Transverse colon (tissue), 4 donors: ENCODE data around the gene TRMO. TPM values are rescaled to one million over a fixed set of nuclear protein-coding genes. Genes with fewer than 3 reads are reported as not detected.

ENCODE experiments used
- DNase-seq: peaks from one replicate; pipeline ENCODE4 v3.0.0-alpha.2; 2019
- H3K27ac ChIP-seq, 4 donors: fragments of 200-600 bp; sonication (generic); 2 replicates each; pipeline ENCODE4 v1.5.1; 2016 to 2018; ENCODE audit warnings: inconsistent platforms in 4 of 4
- H3K27me3 ChIP-seq: fragments of 200-600 bp; sonication (generic); 2 replicates; pipeline ENCODE4 v1.5.1; 2017; ENCODE audit warnings: inconsistent platforms
- H3K36me3 ChIP-seq, 4 donors: fragments of 200-600 bp; sonication (generic); 2 replicates each; pipeline ENCODE4 v1.5.1; 2017 to 2019; ENCODE audit warnings: inconsistent platforms in 4 of 4
- H3K4me1 ChIP-seq, 4 donors: fragments of 200-600 bp; sonication (generic); 2 replicates each; pipeline ENCODE4 v1.5.1; 2017 to 2020; ENCODE audit warnings: inconsistent platforms in 4 of 4
- H3K4me3 ChIP-seq, 4 donors: fragments of 200-600 bp; sonication (generic); 1 replicate in 1 of 4; 2 replicates in 3 of 4; pipeline versions ENCODE4 v1.5.1 to v1.6.1; 2017 to 2019; ENCODE audit warnings: inconsistent platforms in 4 of 4
- H3K9me3 ChIP-seq, 2 donors: fragments of 200-600 bp; sonication (generic); 2 replicates each; pipeline ENCODE4 v1.5.1; 2017 to 2019; ENCODE audit warnings: inconsistent platforms in 2 of 2
- CTCF ChIP-seq, 5 experiments: fragments of 200-600 bp in 3 of 5; fragments of 450-650 bp in 2 of 5; sonication (generic) in 3 of 5; IDR thresholded peaks; 1 replicate in 2 of 5; 2 replicates in 3 of 5; pipeline ENCODE4 v1.5.1; 2016 to 2017; ENCODE audit warnings: antibody characterized with exemption in 5 of 5, inconsistent platforms in 3 of 5, mild to moderate bottlenecking in 2 of 5, moderate library complexity in 1 of 5
- EP300 ChIP-seq: sonication (generic); formaldehyde crosslinking; IDR thresholded peaks from one replicate; pipeline ENCODE4 v1.6.1; 2017; ENCODE audit warnings: antibody characterized with exemption, low read depth
- POLR2A ChIP-seq: fragments of 450-650 bp; IDR thresholded peaks from one replicate; pipeline ENCODE4 v1.6.1; 2016; ENCODE audit warnings: antibody characterized with exemption, mild to moderate bottlenecking, moderate library complexity
- POLR2AphosphoS5 ChIP-seq, 3 donors: sonication (generic); formaldehyde crosslinking; IDR thresholded peaks; one replicate each; pipeline ENCODE4 v1.6.1; 2016; ENCODE audit warnings: antibody characterized with exemption in 3 of 3
- WGBS, 2 donors: methylation state at CpG; one replicate each; pipeline ENCODE4 v1.1.5; 2018; ENCODE audit warnings: low coverage in 1 of 2; 5-methylcytosine and 5-hydroxymethylcytosine counted together
- in situ Hi-C, 4 donors: fragments of 200-750 bp; cut with MboI; loops; one replicate each; pipeline versions ENCODE4 v1.15.0 to v1.15.1; 2017; ENCODE audit warnings: low sequenced_read_pairs in 3 of 4, low pct_ligation_motif_present in 1 of 4, low pct_unique_long_range_greater_than_20kb in 1 of 4
- intact Hi-C: fragments of 100-400 bp; cut with DNase I; formaldehyde crosslinking; loops from one replicate; pipeline ENCODE4 v1.15.1; 2023; ENCODE audit warnings: low total_unique reads
- total RNA-seq, 4 donors: library from RNA; depleted of rRNA; stranded (reverse); fragments of >200 nt; gene quantifications; one replicate each; pipeline ENCODE4 v1.1.0, GENCODE V29; 2016

TRMO gene
- total RNA-seq, 4 donors from 2014 or later = 25.6 to 37.8 (median 31.1) TPM

GRCh38 chr9:97941323-97941722, 19.0 kb upstream of the TRMO start:
- no peaks in the 10 kb centered on the region for H3K36me3 ChIP-seq
- intact Hi-C loops (no loop called here), in situ Hi-C loops (no loop called here)
- no peaks in the 10 kb centered on the region for H3K9me3 ChIP-seq
- TF ChIP-seq POLR2A (no peak), CTCF (IDR thresholded peaks at IDR 0.05) (no peak), EP300 (no peak), POLR2AphosphoS5 (IDR thresholded peaks at IDR 0.05) (no peak)
- no peak overlapping the region for H3K4me3 ChIP-seq
- peaks cover 28% of the 10 kb centered on the region for H3K27me3 ChIP-seq
- 80 to 84% methylated on average over 1 of the region's 1 CpG for WGBS, 2 donors
- no peak for DNase-seq
- no peaks in the 10 kb centered on the region for H3K4me1 ChIP-seq
- no peak overlapping the region for H3K27ac ChIP-seq

GRCh38 chr9:97940741-97941140, 18.4 kb upstream of the TRMO start:
- H3K4me1 ChIP-seq = no peaks in the 10 kb centered on the region

GRCh38 chr9:97940233-97940632, 17.9 kb upstream of the TRMO start:
- intact Hi-C loops (no loop called here), in situ Hi-C loops (no loop called here)
- Histone ChIP-seq H3K27me3 (peaks cover 39% of the 10 kb centered on the region), H3K36me3 (no peaks in the 10 kb centered on the region), H3K9me3 (no peaks in the 10 kb centered on the region), H3K27ac (no peak overlapping the region), H3K4me3 (no peak overlapping the region), H3K4me1 (no peaks in the 10 kb centered on the region)
- DNase-seq = no peak
- TF ChIP-seq POLR2A (no peak), POLR2AphosphoS5 (IDR thresholded peaks at IDR 0.05) (no peak), EP300 (no peak), CTCF (IDR thresholded peaks at IDR 0.05) (no peak)

More at GRCh38 chr9:97940741-97941140, 18.4 kb upstream of the TRMO start:
- no peaks in the 10 kb centered on the region for H3K9me3 ChIP-seq
- WGBS, 2 donors = 79 to 100% methylated on average over 1 to 3 of the region's 3 CpGs
- no peaks in the 10 kb centered on the region for H3K36me3 ChIP-seq
- H3K27ac ChIP-seq = no peak overlapping the region
- H3K27me3 ChIP-seq = peaks cover 34% of the 10 kb centered on the region
- no peak for TF ChIP-seq EP300
- TF ChIP-seq POLR2AphosphoS5 (IDR thresholded peaks at IDR 0.05) = no peak
- TF ChIP-seq CTCF (IDR thresholded peaks at IDR 0.05) = no peak
- TF ChIP-seq POLR2A = no peak
- no peak overlapping the region for H3K4me3 ChIP-seq
- DNase-seq = no peak
- in situ Hi-C loops (no loop called here), intact Hi-C loops (no loop called here)

- DNase-seq = peak; percentile 17
- peaks cover 36% of the 10 kb centered on the region for H3K27me3 ChIP-seq
- no peaks in the 10 kb centered on the region for H3K9me3 ChIP-seq
- no peak for TF ChIP-seq POLR2AphosphoS5 (IDR thresholded peaks at IDR 0.05)
- no peak for TF ChIP-seq EP300
- TF ChIP-seq CTCF (IDR thresholded peaks at IDR 0.05) = no peak
- TF ChIP-seq POLR2A = no peak
- intact Hi-C loops (no loop called here), in situ Hi-C loops (no loop called here)
- WGBS, 2 donors = 63 to 68% methylated on average over 3 of the region's 3 CpGs
- H3K4me1 ChIP-seq = no peaks in the 10 kb centered on the region
- H3K4me3 ChIP-seq = no peak within 1 kb of the TSS
- H3K36me3 ChIP-seq = no peaks in the 10 kb centered on the region
- no peak within 1 kb of the TSS for H3K27ac ChIP-seq
Observed at GRCh38 chr9:97938081-97938644, 15.9 kb upstream of the TRMO start, which contains the start of gene HEMGN. Gene HEMGN (minus strand): TSS chr9:97938172. CDS start chr9:97938136, 36 bp downstream.
